Thyroid gland (tissue), 4 donors: ENCODE results near the gene CRIM1.

ENCODE experiments used
- CTCF ChIP-seq, 6 experiments: fragments of 200-600 bp in 3 of 6; fragments of 450-650 bp in 3 of 6; sonication (generic) in 3 of 6; IDR thresholded peaks; one replicate each; pipeline ENCODE4 v1.5.1; 2016 to 2019; ENCODE audit warnings: antibody characterized with exemption in 6 of 6, mild to moderate bottlenecking in 2 of 6, inconsistent platforms in 1 of 6, moderate library complexity in 1 of 6
- POLR2A ChIP-seq, 2 donors: fragments of 450-650 bp; IDR thresholded peaks; one replicate each; pipeline ENCODE4 v1.6.1; 2017; ENCODE audit warnings: antibody characterized with exemption in 2 of 2, mild to moderate bottlenecking in 2 of 2, moderate library complexity in 1 of 2

GRCh38 chr2:36392571-36393255, 37.1 kb downstream of the CRIM1 start:
- TF ChIP-seq CTCF (IDR thresholded peaks at IDR 0.05) (no peak), POLR2A (IDR thresholded peaks at IDR 0.05) (no peak)
